Breast epithelium (tissue), 4 donors: ENCODE data around the gene POLDIP3. TPM values are rescaled to one million over a fixed set of nuclear protein-coding genes. Genes with fewer than 3 reads are reported as not detected.

Source experiments
- DNase-seq, 2 donors: peaks; one replicate each; pipeline ENCODE4 v3.0.0-alpha.2; 2019; ENCODE audit warnings: low spot score in 2 of 2
- H3K27ac ChIP-seq, 2 donors: fragments of 200-600 bp; sonication (generic) in 1 of 2; one replicate each; pipeline ENCODE4 v1.5.1; 2016 to 2019; ENCODE audit warnings: mild to moderate bottlenecking in 1 of 2
- H3K27me3 ChIP-seq, 2 donors: fragments of 200-600 bp; sonication (generic) in 1 of 2; one replicate each; pipeline versions ENCODE4 v1.5.1 to v1.6.0; 2017 to 2019; ENCODE audit warnings: control low read depth in 1 of 2, mild to moderate bottlenecking in 1 of 2
- H3K36me3 ChIP-seq: fragments of 200-600 bp; one replicate; pipeline ENCODE4 v1.5.1; 2019
- H3K4me1 ChIP-seq, 2 donors: fragments of 200-600 bp; sonication (generic); one replicate each; pipeline ENCODE4 v1.5.1; 2016 to 2019; ENCODE audit warnings: control low read depth in 1 of 2
- H3K4me3 ChIP-seq, 3 donors: fragments of 200-600 bp; sonication (generic); 1 replicate in 2 of 3; 2 replicates in 1 of 3; pipeline ENCODE4 v1.5.1; 2016 to 2019; ENCODE audit warnings: mild to moderate bottlenecking in 3 of 3, moderate library complexity in 2 of 3
- H3K9me3 ChIP-seq, 2 donors: fragments of 200-600 bp; sonication (generic) in 1 of 2; one replicate each; pipeline ENCODE4 v1.5.1; 2016 to 2019; ENCODE audit warnings: control low read depth in 1 of 2
- CTCF ChIP-seq, 3 donors: fragments of 450-650 bp; IDR thresholded peaks; one replicate each; pipeline ENCODE4 v1.5.1; 2016 to 2017; ENCODE audit warnings: antibody characterized with exemption in 3 of 3, mild to moderate bottlenecking in 3 of 3, moderate library complexity in 3 of 3
- POLR2A ChIP-seq: fragments of 450-650 bp; IDR thresholded peaks from one replicate; pipeline ENCODE4 v1.6.1; 2016; ENCODE audit warnings: antibody characterized with exemption, mild to moderate bottlenecking, moderate library complexity
- POLR2AphosphoS5 ChIP-seq, 3 donors: sonication (generic); formaldehyde crosslinking; IDR thresholded peaks; one replicate each; pipeline ENCODE4 v1.6.1; 2017; ENCODE audit warnings: antibody characterized with exemption in 3 of 3
- intact Hi-C: fragments of 100-400 bp; cut with DNase I; formaldehyde crosslinking; loops from one replicate; pipeline ENCODE4 v1.15.1; 2023; ENCODE audit warnings: low total_unique reads
- total RNA-seq, 3 donors: library from RNA; depleted of rRNA; stranded (reverse); fragments of >200 nt; gene quantifications; one replicate each; pipeline ENCODE4 v1.1.0, GENCODE V29; 2016

Gene POLDIP3
- total RNA-seq, 3 donors from 2014 or later: 33.1 to 52.8 (median 38.3) TPM

- intact Hi-C loops: no loop called here
- no peak for TF ChIP-seq POLR2A
- TF ChIP-seq CTCF (IDR thresholded peaks at IDR 0.05): no peak
- TF ChIP-seq POLR2AphosphoS5 (IDR thresholded peaks at IDR 0.05): no peak
- H3K4me1 ChIP-seq: no peaks in the 10 kb centered on the region
- no peaks in the 10 kb centered on the region for H3K9me3 ChIP-seq
- H3K27ac ChIP-seq: no peak overlapping the region
- H3K36me3 ChIP-seq: peaks cover 18% of the 10 kb centered on the region
- no peak overlapping the region for H3K4me3 ChIP-seq
- H3K27me3 ChIP-seq: no peaks in the 10 kb centered on the region
- no peak for DNase-seq
Measured at GRCh38 chr22:42587588-42588175, 27.0 kb downstream of the POLDIP3 start.

DNA sequence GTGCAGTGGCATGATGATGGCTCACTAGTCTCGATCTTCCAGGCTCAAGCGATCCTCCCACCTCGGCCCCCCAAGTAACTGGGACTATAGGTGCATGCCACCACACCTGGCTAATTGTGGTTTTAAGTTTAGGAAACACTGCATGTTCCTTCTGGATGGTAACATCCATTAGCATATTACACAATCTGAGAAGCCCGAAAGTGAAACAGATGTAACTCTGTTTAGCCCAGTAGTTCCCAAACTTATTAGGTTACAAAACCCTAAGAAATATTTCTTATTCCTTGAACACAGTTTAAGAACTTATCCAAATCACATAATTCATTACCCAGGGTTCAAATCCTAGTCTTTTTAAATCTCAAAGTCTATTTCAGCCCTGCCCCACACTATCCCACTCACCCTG, 28.3 kb downstream of the POLDIP3 start:
- no peaks in the 10 kb centered on the region for H3K9me3 ChIP-seq
- TF ChIP-seq CTCF (IDR thresholded peaks at IDR 0.05): no peak
- TF ChIP-seq POLR2AphosphoS5 (IDR thresholded peaks at IDR 0.05): no peak
- no peak for TF ChIP-seq POLR2A
- no peak for DNase-seq
- no peaks in the 10 kb centered on the region for H3K4me1 ChIP-seq
- H3K36me3 ChIP-seq: peaks cover 11% of the 10 kb centered on the region
- H3K27me3 ChIP-seq: no peaks in the 10 kb centered on the region
- intact Hi-C loops: no loop called here
- no peak overlapping the region for H3K4me3 ChIP-seq
- H3K27ac ChIP-seq: no peak overlapping the region

DNA sequence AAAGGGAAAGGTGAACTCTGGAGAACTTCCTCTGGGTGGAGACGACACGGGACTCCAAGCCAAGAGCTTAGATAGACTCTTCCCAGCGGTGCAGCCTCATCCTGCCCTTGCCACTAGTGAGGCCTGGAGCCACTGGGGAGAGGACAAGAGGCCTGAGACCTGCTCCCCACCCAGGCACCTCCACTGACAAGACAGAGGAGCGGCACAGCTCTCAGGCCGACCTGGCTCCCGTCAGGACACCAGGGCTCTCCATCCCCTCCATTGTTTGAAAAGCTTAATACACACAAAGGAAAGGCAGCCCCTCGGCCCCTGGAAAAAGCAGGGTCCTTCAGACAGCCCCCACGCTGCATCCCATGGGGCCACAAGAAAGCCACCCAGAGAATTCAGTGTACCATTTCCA, 29.6 kb downstream of the POLDIP3 start:
- Histone ChIP-seq H3K4me3 (no peak overlapping the region), H3K27ac (no peak overlapping the region), H3K36me3 (peaks cover 11% of the 10 kb centered on the region), H3K27me3 (no peaks in the 10 kb centered on the region), H3K9me3 (no peaks in the 10 kb centered on the region), H3K4me1 (no peaks in the 10 kb centered on the region)
- intact Hi-C loops: no loop called here
- TF ChIP-seq POLR2A: no peak
- TF ChIP-seq CTCF (IDR thresholded peaks at IDR 0.05): no peak
- no peak for TF ChIP-seq POLR2AphosphoS5 (IDR thresholded peaks at IDR 0.05)
- no peak for DNase-seq

- Histone ChIP-seq H3K9me3 (no peaks in the 10 kb centered on the region), H3K4me3 (no peak overlapping the region), H3K27me3 (no peaks in the 10 kb centered on the region), H3K4me1 (no peaks in the 10 kb centered on the region), H3K36me3 (peaks cover 11% of the 10 kb centered on the region), H3K27ac (no peak overlapping the region)
- no peak for DNase-seq
- intact Hi-C loops: no loop called here
- TF ChIP-seq POLR2AphosphoS5 (IDR thresholded peaks at IDR 0.05) (no peak), CTCF (IDR thresholded peaks at IDR 0.05) (no peak), POLR2A (no peak)
Measured at GRCh38 chr22:42584364-42584940, 30.2 kb downstream of the POLDIP3 start.

DNA sequence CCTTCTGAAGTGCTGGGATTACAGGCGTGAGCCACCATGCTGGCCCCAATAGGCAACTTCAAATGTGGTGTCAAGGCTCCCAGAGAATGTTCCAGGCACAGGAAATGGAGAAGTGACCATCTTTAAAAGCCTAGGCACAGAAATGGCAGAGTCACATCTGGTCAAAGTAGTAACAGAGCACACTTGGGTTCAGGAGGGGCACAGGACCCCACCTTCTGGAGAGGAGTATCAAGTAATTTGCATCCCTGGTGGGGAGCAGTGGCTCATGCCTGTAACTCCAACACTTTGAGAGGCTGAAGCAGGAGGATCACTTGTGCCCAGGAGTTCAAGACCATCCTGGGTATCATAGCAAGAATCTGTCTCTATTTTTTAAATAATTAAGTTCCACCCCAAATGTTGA, 31.7 kb downstream of the POLDIP3 start:
- Histone ChIP-seq H3K27ac (no peak overlapping the region), H3K36me3 (peaks cover 11% of the 10 kb centered on the region), H3K9me3 (no peaks in the 10 kb centered on the region), H3K4me1 (no peaks in the 10 kb centered on the region), H3K4me3 (no peak overlapping the region), H3K27me3 (no peaks in the 10 kb centered on the region)
- DNase-seq: no peak
- TF ChIP-seq CTCF (IDR thresholded peaks at IDR 0.05): no peak
- TF ChIP-seq POLR2A: no peak
- no peak for TF ChIP-seq POLR2AphosphoS5 (IDR thresholded peaks at IDR 0.05)
- intact Hi-C loops: no loop called here
